ENCODE results near the gene POLR2F.

POLR2F gene

GRCh38 chr22:37985751-37986281 lies 32.3 kb downstream of the POLR2F start:
- TF ChIP-seq ZFX (IDR thresholded peaks at IDR 0.05; ENCODE audit: borderline replicate concordance) (no peak), CTCF (IDR thresholded peaks at IDR 0.05) (no peak)
- no peak overlapping the region for H3K27ac ChIP-seq

GRCh38 chr22:37986371-37986770 lies 32.9 kb downstream of the POLR2F start:
- TF ChIP-seq ZFX (IDR thresholded peaks at IDR 0.05; ENCODE audit: borderline replicate concordance) (no peak), CTCF (IDR thresholded peaks at IDR 0.05) (no peak)
- no peak overlapping the region for H3K27ac ChIP-seq

GRCh38 chr22:37989146-37990045 lies 35.9 kb downstream of the POLR2F start:
- TF ChIP-seq CTCF (IDR thresholded peaks at IDR 0.05), result no peak
- no peak for TF ChIP-seq ZFX (IDR thresholded peaks at IDR 0.05; ENCODE audit: borderline replicate concordance)
- no peak overlapping the region for H3K27ac ChIP-seq

- H3K27ac ChIP-seq, result no peak overlapping the region
- TF ChIP-seq CTCF (IDR thresholded peaks at IDR 0.05), result no peak
Observed at GRCh38 chr22:37990301-37990700, 36.8 kb downstream of the POLR2F start.

GRCh38 chr22:37990862-37991261 lies 37.4 kb downstream of the POLR2F start:
- H3K27ac ChIP-seq, result no peak overlapping the region
- TF ChIP-seq CTCF (IDR thresholded peaks at IDR 0.05) (no peak), ZFX (IDR thresholded peaks at IDR 0.05; ENCODE audit: borderline replicate concordance) (no peak)

- TF ChIP-seq ZFX (IDR thresholded peaks at IDR 0.05; ENCODE audit: borderline replicate concordance) (no peak), CTCF (IDR thresholded peaks at IDR 0.05) (no peak)
- H3K27ac ChIP-seq, result no peak overlapping the region
Observed at GRCh38 chr22:37991731-37992442, 38.4 kb downstream of the POLR2F start.

GRCh38 chr22:37994049-37994448 lies 40.5 kb downstream of the POLR2F start:
- no peak overlapping the region for H3K27ac ChIP-seq
- no peak for TF ChIP-seq ZFX (IDR thresholded peaks at IDR 0.05; ENCODE audit: borderline replicate concordance)
- TF ChIP-seq CTCF (IDR thresholded peaks at IDR 0.05), result no peak

Measured in 22Rv1 (cell line).